OCI-LY7 (cell line): Measurements from ENCODE around the gene CTNND2.
A peak's percentile ranks its signal among the peaks of the same experiment; 100 is the strongest.

ENCODE experiments used
- EZH2phosphoT487 ChIP-seq: fragments of 200-600 bp; sonication (generic); IDR thresholded peaks from 2 replicates; pipeline ENCODE4 v1.6.1; 2018; ENCODE audit warnings: low read depth, borderline replicate concordance, mild to moderate bottlenecking, mixed run types, antibody characterized with exemption, low read length, moderate library complexity, mixed read lengths
- TF ChIP-seq, protein P1 (sequence below): fragments of 200-600 bp; sonication (generic); conservative IDR thresholded peaks from 2 replicates; pipeline ENCODE4 v1.5.1; 2014; ENCODE audit warnings: mild to moderate bottlenecking, antibody characterized with exemption, low read length, moderate library complexity, mixed read lengths

GRCh38 chr5:11619339-11620024 lies 284.8 kb downstream of the CTNND2 start:
- TF ChIP-seq, protein P1, sequence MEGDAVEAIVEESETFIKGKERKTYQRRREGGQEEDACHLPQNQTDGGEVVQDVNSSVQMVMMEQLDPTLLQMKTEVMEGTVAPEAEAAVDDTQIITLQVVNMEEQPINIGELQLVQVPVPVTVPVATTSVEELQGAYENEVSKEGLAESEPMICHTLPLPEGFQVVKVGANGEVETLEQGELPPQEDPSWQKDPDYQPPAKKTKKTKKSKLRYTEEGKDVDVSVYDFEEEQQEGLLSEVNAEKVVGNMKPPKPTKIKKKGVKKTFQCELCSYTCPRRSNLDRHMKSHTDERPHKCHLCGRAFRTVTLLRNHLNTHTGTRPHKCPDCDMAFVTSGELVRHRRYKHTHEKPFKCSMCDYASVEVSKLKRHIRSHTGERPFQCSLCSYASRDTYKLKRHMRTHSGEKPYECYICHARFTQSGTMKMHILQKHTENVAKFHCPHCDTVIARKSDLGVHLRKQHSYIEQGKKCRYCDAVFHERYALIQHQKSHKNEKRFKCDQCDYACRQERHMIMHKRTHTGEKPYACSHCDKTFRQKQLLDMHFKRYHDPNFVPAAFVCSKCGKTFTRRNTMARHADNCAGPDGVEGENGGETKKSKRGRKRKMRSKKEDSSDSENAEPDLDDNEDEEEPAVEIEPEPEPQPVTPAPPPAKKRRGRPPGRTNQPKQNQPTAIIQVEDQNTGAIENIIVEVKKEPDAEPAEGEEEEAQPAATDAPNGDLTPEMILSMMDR: peak; percentile 37; the same call in 1 of the 2 replicates
- no peak for TF ChIP-seq EZH2phosphoT487
